Activated CD4-positive, alpha-beta T cell treated with anti-CD3 and anti-CD28 coated beads, Interleukin-2, amount 50 U/mL, for 48 hours (primary cell): ENCODE data around the gene TTC21A.
"Not testable (repeated sequence)": the region's sequence is repeated elsewhere in the genome, so short reads cannot be mapped to it uniquely, and the experiment has no call there.

Experiments used
- DNase-seq, 2 experiments: peaks; one replicate each; pipeline ENCODE4 v3.0.0-alpha.2; 2020

The TTC21A gene

GRCh38 chr3:39158148-39158715 lies 50.8 kb downstream of the TTC21A start:
- no peak for DNase-seq

DNA sequence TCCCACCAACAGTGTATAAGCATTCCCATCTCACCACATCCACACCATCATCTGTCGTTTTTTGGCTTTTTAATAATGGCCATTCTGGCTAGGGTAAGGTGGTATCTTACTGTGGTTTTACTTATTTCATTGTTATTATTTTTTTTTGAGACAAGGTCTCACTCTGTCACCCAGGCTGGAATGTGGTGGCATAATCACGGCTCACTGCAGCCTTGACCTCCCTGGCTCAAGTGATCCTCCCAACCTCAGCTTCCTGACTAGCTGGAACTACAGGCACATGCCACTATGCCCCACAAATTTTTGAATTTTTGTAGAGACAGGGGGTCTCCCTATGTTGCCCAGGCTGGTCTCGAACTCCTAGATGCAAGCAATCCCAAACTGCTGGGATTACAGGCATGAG lies 56.9 kb downstream of the TTC21A start:
- no peak for DNase-seq

GRCh38 chr3:39165518-39165917 lies 58.0 kb downstream of the TTC21A start:
- DNase-seq, result no peak

DNA sequence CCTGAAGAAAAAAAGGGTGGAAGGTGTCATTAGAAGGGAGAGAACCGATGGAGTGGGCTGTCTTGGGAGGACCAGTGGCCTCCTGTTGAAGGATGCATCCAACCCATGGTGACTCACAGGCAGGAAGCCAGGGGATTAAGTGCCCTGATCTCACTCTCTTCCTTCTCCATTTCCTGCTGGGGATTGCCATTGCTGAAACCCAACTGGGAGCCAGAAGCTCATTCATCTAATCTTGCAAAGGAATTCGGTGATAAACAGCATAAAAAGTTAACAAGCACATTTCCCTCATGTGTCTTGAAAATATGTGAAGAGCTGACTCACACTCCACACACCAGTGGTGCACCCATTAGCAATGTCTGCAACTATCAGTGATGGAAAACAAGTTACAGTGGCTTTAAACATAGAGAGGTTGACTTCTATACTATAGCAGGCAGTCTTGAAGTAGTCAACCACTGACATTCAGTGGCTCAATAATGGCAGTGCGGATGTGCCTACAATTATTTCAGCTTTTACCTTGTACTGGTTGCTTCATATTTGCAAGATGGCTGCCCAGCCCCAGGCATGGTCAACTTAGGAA lies 58.7 kb downstream of the TTC21A start:
- no peak for DNase-seq

DNA sequence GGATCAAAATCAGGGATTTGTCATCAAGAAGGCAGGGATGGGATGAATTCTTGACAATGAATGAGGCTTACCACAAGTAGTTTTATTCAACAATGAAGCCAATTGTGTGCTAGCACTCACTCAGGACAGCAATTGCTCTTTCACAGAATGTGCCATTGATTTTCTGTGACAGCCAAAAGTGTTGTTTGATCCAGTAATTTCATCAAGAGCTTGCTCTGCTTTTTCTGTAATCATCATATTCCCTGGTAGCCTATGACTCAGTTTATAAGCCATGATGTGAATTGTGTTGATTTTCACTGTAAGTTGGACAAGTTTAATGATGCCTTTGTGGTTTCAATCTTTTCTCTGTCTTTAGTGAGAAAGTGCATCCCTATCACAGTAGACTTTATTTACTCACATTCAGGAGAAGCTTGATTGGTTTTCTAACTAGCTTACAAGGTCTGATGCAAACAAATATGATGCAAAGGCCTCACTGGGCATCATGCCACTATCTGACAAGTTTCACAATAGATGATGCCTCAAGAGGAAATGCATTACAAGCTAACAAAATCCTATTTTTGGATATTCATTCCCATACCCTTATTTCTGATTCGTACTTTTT lies 59.6 kb downstream of the TTC21A start:
- DNase-seq, result no peak

- no peak for DNase-seq
Observed at GRCh38 chr3:39168156-39168780, 60.8 kb downstream of the TTC21A start.

- no peak for DNase-seq
Observed at GRCh38 chr3:39169712-39170111, 62.2 kb downstream of the TTC21A start.

- no peak for DNase-seq
Observed at GRCh38 chr3:39170461-39170860, 63.0 kb downstream of the TTC21A start.

- not testable (repeated sequence) for DNase-seq
Observed at GRCh38 chr3:39170877-39171276, 63.4 kb downstream of the TTC21A start.

DNA sequence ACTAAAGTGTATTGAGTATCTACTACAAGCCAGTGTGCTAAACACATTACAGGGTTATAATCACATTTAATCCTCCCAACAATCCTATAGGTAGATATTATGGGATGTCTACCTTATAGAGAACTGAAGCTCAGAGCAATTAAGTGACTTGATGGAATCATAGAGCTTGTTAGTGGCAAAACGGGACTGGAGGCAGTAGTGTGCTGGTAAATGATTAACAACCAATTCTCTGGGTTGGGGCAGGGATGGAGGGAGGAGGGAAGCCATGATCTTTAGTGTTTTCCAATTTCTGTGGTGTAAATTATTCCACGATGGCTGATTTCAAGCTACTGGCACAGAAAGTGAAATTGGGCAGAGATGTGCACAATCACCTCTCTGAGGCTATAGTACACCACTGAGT lies 64.4 kb downstream of the TTC21A start:
- no peak for DNase-seq

GRCh38 chr3:39173318-39174125 lies 66.0 kb downstream of the TTC21A start:
- no peak for DNase-seq

GRCh38 chr3:39176025-39176714 lies 68.7 kb downstream of the TTC21A start:
- DNase-seq, result no peak

DNA sequence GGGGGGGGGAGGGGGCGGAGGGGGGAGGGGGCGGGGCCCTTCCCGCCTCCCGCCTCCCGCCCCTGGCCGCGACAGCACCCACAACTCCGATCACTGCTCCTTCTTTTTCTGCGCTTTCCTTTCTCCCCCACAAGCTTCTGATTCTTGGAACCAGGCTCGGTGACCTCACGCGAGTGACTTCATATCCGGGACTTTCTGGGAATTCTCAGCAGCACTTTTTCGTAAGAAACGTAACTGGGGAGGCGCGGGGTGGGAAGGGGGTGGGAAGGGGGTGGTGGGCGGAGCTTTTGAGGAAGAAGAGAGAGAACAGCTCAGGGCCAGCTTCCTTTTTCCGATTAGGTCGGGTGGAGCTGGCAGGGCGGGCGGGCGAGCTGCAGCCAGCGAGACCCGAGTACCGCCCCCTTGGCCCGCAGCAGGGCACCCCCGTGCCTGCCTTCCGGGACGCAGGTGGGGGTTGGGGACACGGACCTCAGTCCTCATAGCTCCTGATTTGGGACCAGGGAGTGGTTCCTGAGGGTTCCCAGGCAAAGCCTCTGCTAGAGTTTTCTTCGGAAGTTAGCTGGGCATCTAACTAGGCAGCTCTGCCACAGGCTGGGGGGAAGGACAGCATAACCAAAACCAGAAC lies 70.3 kb downstream of the TTC21A start:
- peak; percentile 78 to 83 for DNase-seq

DNA sequence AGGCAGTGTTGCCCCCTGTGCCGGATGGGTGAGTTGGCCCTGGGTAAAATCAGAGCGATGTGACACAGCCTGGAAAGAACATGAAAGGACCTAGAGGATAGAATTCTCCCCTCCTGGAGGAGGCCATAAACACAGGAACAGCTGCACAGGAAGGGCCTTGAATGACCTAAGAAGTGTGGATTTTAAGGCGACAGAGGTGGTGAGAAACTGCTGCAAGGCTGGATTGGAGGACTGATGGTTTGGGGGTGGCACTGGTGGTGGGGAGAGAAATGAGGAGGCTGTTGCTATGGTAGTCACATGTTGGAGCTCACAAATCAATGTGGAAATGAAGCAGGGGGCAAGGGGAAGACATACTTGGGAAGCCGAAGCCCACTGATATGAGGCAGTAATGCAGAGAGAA lies 71.1 kb downstream of the TTC21A start:
- no peak for DNase-seq

- DNase-seq, result peak in 1 of 2 experiments; percentile 41
Observed at GRCh38 chr3:39180183-39180545, 72.7 kb downstream of the TTC21A start.

- peak; percentile 87 to 88 for DNase-seq
Observed at GRCh38 chr3:39180546-39181346, 73.3 kb downstream of the TTC21A start.

GRCh38 chr3:39181408-39182335 lies 74.2 kb downstream of the TTC21A start:
- DNase-seq, result no peak

GRCh38 chr3:39183211-39184080 lies 76.0 kb downstream of the TTC21A start:
- no peak for DNase-seq
